SKM-1 treated with dmso at 0.1 percent for 144 hours (cell line): Measurements from ENCODE around the gene FOCAD.

ENCODE experiments used
- DNase-seq: peaks from one replicate; lab custom pipeline; 2025; ENCODE audit not compliant: unreplicated experiment; lab: John Stamatoyannopoulos, UW

Gene FOCAD

DNA sequence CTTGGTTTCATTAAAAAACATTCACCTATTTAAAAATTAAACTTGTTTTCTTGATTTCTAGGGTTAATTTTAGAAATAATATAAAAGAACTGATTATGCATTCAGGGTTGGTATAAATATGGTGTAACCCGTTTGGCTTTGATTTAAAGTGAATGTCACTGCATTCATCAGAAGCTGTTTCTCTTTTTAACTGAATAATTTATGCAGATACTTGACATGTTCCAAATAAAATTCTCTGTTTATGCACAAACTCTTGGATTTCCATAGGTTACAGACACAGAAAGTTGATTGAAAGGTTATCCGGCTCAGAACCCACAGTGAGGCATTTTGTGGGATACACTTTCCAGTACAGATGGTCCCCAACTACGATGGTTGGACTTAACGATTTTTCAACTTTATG lies 186.1 kb downstream of the FOCAD start:
- DNase-seq: no peak

DNA sequence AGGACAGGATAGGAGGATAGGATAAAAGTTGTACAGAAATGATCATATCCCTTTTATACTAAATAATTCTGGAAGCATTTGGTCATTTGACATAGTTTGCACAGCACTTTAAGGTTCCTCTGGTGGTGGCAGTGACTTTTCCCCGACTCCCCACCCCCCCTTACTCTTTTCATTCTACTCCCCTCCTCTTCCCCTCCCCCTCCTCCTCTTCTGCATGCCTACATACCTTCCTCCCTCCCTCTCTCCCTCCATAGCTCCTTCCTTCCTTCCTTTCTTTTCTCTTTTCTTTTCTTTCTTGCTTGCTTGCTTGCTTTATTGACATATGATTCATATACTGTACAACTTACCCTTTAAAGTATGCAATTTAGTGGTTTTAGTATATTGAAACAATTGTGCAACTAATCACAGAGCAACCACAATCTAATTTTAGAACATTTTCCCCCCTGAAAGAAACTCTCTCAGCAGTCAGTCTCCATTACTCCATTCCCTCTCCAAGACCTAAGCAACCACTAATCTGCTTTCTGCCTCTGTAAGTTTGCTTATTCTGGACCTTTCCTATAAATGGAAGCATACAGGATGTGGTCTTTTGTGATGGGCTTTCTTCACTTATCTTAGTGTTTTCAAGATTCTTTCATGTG lies 188.4 kb downstream of the FOCAD start:
- DNase-seq: peak; percentile 39

DNA sequence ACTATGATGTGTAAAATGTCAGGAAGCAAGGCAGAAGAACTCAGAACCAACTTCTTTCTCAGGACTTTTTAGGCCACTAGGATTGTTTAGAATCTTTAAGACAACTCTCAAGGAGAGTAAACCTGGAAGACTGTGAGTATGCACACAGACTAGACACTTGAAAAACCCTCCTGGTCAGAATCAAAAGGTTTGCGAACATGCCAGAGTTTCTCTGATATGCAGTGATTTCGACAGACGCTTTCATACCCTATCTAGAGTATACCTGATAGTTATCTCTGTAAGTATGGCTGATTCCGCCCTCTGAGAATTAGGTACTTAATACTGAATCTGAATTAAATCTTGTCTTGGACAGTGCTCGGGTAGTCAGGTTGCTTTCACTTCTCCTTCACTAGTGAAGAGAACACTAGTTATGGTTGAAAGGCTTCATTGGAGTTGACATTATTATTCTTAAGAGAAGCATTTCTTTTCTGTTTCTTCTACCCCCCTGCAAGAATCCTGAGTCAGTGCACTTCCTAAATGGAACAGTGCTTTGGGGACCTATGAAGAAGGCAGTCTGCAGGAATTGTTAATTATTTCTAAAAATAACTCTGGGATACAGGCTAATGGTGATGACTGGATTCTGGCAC lies 189.3 kb downstream of the FOCAD start:
- no peak for DNase-seq

DNA sequence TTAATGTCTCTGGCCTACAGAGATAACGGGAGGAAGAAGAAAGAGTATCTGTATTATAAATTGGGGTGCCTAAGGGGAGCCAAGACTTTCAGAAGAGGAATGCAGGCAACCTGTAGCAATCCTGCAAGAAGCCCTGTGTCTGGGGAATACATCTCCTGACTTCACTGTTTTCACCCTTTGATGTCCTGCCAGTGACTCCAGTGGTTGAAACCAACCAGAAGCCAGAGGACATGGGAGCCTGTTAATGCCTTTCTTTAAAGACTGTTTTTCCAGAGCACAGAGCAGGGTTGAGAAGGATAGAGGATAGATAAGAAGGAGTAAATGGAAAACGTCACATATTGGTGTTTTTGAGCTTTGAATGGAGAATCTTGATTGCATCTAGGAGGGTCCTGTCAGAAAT lies 196.2 kb downstream of the FOCAD start:
- no peak for DNase-seq

DNA sequence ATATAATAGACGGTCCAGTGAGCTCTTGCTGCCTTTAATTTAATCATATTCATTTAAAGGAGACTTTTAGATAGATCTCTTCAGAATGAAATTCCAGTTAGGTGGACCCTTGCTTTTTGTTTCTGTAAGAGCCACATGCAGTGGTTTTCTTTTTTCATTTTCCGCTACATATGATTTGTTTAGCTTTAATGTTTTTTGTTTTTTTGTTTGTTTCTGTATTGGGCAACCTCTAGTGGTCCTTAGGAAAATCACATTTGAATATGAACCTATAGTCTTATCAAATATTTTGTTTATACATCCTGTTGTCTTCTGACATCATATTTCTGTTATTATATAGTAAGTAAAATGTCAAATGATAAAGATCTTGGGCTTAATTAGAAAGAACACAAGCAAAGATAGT lies 196.6 kb downstream of the FOCAD start:
- DNase-seq: no peak

DNA sequence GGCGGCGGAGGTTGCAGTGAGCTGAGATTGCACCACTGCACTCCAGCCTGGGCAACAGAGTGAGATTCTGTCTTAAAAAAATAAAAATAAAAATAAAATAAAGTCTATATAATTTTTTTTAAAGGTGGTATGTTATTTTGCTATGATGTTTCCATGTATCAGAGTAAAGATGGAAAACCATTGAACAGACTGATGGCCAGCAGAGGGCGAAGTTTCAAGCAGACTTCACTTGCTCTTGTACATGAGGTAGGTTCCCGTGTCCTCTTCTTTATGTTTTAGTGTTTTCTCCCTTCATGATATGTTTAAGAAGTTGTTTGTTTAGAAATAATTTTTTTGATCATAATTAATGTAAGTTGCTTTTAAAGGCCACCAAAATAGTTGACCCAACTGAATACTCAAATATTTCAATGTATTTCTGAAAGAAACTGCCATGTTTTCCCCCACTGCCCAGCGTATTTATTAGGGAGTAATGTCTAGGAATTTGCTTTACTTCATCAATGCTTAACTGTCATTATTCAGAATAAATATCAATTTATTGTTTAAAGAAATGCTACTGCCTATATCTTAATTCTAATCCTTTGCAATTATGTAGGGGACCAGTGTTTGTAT lies 201.0 kb downstream of the FOCAD start:
- peak; percentile 27 for DNase-seq

DNA sequence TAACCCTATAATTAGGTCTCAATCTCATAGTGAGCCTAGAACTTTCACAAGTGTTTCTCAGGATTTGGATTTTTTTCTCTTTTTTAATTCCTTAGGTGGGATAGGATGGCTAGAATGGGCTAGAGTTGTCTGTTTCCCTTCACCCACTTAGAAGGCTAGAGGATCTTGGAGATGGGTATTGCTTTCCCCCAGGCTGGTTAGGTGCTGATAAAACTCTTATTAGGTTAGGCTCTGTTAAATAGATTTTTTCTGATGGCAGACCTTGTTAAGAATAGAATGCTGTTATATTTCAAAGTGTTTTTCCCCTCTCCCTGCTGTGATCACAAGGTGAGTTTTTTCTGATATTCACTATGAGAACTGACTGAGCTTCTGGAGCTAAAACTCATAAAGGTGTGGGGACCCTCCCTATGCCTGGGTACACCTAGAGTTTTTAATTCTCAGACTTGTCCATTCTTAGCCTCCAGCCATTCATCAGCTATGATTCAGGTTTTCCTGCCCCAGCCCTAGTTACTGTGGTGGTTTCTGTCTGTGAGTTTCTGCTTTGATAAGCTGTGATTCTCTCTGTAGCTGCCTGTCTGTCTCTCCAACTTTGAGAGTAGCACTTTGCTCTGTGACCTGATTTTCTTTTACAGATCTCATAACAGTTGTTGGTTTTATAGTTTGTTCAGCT lies 215.0 kb downstream of the FOCAD start:
- no peak for DNase-seq

DNA sequence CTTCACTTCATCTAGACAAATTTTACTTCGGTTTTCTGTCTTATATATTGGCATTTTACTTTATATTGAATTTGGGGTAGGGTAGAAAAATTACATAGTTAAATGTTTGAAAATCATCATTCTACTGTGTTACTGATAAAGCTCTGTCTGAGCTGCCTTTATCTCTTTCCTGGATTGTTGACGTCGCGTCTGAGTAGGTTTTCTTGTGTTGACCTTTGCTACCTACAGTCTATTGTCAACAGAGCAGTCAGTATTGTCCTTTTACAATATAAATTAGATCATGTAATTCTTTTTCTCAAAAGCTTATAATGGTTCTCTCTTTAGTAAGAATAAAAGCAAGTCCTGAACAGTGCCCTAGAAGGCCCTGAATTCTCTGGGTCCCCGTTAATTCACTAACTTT lies 219.2 kb downstream of the FOCAD start:
- DNase-seq: no peak

DNA sequence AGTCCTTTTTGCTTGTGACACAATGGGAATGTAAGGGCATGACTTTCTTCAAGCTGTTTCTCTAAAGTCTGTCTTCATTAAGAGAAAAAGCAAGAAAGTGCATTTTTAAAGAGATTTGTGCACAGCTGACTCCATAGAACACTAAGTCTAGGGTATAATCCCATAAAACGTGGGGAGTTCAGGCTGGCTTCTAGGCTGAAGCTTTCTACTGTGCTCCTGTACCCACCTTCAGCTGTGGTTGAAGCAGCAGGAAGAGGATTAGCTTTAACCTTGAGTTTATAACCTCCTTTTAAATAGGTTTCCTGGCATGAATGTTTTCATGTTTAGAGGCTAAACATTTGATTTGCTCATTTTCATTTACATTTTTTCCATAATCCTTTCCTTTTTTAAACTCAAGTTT lies 220.9 kb downstream of the FOCAD start:
- no peak for DNase-seq

DNA sequence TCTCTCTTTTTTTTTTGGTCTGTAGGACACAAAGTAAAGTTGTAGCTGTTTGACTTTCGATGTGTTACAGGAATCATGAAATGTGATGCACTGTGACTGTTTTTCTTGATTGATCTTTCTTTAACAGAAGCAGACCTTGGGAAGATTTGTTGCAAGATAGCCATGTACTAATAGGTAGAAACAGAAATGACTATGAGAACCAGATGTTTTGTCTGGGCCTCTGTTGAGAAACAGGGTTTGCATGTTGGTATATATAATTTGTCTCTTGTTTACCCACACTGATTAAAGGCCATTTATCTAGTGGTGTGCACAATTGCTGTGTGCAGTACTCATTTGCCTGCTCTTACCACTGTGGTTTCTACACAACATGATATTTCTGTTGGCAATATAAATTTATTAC lies 222.3 kb downstream of the FOCAD start:
- DNase-seq: no peak

DNA sequence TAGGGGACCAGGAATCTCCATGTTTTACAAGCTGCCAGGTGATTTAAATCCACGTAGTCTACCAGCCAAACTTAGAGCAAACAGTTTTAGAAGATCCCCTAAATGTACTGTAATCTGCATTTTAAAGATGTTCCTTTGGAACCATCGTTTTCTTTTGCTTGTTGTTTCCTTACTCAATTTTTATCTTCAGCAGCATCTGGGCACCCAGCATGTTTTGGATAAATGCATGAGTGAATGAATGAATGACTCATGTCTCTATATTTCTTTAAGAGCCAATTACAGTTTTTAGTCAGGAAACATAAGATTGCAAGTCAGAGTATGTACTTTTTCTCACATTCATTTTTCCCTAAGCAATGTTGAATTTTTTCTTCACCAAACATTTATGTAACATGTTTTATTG lies 224.4 kb downstream of the FOCAD start:
- no peak for DNase-seq

DNA sequence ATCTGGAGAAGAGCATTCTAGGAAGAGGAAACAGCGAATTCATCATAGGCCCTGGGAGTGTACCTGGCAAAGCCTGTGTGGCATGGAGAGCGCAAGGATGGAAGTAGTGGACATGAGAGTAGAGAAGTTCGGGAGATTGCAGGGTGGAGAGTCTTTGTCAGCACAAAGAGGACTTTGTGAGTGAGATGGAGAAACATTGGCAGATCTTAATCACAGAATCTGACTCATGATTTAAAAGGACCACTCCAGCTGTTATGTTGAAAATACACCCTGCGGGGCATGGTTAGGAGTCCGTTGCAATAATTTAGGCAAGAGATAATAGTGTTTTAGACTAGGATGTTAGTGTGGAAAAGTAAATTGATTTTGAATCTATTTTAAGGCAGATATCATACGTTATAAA lies 230.5 kb downstream of the FOCAD start:
- no peak for DNase-seq

DNA sequence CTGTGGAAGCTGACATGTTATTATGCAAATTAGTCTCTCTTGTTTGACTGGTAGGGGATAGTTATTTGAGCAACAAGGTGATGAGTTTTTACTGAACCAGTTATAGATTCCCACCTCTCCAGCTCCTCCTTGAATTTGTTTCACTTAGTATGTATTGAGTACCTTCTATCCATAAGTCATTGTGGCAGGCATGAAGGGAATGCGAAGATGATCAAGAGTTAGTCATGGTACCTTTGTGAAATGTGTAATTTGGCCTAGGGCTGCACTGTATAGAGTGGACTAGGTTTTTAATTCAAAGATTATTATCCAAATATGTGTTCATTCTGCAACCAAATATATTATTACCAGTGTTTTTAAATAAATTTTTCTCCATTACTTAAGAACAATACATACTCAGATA lies 237.3 kb downstream of the FOCAD start:
- DNase-seq: no peak

DNA sequence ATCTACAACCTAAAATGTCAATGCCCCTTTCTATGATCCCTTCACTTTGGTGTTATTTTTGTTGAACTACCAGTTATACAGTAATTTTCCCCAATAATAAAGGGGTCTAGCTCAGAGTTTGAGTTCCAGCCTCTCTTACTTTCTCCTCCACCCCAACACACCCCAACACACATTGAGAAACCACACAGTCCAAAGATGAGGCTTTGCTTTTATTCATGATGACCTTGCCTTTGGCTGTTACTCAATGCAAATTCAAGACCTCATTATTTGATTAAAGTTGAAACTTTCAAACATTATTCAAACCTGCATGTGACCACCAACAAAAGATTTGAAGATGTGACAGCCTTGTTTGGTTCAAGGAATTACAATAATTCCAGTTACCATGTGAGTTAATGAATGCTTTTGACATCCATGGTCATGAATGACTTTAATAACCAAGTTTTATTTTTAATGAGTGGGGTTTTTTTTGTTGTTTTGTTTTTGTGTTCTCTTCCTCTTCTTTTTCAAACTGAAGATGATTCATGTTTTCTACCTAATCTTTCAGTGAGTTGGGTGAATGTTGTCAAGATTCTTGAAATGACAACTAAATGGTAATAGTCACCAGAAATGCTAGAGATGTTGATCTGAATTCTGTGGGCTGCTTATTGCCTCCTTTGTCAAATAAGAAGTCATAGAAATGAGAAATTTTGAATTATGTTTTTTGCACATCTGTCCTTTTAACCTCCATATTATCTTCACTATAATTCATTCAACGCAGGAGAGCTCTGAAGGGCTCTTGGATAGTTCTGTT lies 241.4 kb downstream of the FOCAD start:
- no peak for DNase-seq

DNA sequence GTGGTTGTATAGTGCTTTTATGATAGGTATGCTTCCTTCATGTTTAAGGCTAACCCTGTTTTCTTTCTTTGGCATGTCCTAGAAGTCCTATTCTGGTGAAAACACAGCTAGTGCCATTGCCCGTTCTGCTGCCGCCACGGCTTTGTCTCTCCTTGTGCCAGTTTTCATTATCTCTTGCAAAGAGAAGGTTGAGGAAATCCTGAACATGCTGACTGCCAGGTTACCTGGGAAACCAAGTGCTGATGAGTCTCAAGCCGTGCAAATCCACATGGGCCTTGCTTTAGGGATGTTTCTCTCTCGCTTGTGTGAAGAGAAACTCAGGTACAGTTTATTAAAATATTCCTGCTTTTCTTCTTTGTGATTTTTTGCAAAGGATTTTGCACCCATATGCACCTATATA lies 245.2 kb downstream of the FOCAD start:
- no peak for DNase-seq

DNA sequence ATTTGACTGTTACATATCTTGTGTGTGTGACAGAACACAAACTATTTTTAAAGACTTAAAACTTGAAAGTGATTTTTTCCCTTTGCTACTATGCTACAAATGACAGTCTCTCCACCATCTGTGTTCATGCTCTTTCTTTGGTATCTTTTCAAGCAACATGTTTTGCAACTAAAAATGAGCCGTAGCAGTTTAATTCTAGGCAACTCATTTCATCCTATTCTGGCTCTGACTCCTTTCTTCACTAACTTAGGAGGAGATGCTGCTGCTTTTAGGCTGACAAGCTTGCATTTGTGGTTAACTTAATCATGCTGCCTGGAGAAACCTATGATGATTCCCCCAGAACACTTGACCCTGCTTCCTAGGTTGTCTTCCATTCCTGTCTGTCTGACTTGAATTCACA lies 246.8 kb downstream of the FOCAD start:
- DNase-seq: no peak

DNA sequence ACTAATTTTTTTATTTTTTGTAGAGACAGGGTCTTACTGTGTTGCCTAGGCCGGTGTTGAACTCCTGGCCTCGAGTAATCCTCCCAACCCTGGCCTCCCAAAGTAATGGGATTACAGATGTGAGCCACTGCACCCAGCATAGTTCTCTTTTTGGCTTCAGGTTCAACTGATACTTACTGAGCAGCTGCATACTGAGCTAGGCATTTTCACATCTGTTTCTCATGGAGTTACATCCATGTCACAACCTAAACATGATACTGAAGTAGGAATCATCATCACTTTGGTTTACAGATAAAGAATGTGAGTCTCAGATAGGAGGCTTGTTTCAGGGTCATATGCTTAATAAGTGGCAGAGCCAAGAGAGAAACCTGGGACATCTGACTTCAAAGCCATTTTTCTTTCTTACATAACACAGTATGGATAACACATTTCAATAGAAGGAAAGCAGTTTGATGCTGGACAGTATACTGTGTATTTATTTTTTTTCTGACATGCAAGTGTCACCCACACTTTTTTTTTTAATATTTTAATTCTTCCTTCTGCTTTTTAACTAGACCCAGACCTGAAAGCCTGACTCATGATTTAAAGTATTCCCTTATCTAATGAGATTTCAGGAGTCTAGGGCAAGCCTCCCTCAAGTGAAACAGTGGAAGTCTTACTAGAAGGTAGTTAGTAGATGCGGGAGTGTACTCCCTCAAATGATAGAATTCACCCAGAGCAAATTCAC lies 256.6 kb downstream of the FOCAD start:
- DNase-seq: no peak

DNA sequence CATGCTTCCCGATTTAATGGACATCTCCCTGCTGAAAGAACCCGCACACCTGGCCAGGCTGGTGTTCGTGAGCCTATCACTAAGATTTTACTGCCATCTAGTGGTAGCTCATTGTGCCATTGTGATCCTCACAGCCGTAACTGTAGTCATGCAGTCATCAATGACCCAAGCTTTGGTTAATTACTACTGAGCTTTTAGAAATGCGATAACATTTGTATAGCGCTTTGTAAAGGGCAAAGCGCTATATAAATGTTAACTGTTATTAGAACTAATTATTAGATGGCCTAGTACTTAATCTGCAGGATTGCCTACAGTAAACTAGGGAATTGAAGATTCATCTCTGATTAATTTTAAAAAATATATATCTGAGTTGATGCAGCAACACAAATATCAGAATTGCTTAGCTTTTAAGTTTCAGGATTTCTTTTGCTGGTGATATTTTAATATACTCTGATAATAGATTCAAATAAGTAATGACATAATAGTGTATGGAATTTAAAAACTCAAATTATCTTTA lies 257.2 kb downstream of the FOCAD start:
- DNase-seq: peak; percentile 42

DNA sequence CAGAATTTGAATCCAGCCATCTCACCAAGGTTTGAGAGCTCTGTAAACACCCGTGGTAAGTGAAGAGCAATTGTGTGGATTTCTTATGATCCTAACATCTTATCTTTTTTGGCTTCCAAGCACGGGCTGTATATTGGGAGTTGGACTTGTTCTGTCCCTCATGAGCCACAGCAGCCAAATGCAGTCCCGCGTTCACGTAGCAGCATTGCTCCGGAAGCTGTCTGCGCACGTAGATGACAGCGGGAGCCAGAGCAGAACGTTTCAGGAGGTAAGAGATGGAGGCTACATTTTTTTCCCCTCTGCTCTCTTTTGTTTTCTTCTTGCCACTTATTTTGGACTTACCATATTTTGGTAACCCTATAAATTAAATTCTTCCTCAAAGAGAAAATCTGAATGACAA lies 260.4 kb downstream of the FOCAD start:
- no peak for DNase-seq

DNA sequence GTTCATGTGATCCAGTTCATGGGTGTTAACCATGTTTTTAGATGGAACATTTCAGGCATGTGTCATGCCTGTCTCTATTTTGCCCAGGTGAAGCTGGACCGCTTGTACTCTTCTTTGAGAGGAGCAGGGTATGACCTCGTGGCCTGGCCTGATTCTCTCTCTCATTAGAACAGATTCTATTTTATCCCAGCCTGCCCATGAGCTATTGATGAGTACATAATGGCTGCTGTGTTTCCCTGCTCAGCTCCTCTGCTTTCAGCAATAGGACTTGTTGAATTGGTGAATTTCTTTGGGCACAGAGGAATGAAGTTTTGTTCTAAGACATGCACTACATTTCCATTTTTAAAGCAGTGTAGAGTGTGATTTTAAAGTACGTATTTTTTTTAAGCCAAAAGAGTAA lies 261.2 kb downstream of the FOCAD start:
- no peak for DNase-seq

DNA sequence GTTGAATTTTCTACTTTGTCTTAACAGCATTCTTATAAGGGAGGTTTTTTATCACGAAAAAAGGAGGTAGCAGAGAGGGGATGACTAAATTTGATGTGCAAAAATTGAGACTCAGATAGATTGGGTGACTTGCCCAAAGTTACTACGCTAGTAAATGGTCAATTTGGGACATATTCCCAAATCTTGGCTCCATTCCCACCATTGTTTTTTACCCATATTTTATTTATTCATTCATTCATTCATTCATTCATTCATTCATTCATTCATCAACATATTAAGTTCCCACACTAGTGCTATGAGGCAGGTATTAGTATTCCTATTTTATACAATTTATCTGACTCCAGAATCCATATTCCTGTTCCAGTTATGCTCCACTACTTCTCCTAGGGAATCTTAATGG lies 261.8 kb downstream of the FOCAD start:
- DNase-seq: no peak
